ENCODE results near the gene KCNV2.

GRCh38 chr9:2718698-2719033, 1.4 kb downstream of the KCNV2 start:
- TF ChIP-seq, protein P1, sequence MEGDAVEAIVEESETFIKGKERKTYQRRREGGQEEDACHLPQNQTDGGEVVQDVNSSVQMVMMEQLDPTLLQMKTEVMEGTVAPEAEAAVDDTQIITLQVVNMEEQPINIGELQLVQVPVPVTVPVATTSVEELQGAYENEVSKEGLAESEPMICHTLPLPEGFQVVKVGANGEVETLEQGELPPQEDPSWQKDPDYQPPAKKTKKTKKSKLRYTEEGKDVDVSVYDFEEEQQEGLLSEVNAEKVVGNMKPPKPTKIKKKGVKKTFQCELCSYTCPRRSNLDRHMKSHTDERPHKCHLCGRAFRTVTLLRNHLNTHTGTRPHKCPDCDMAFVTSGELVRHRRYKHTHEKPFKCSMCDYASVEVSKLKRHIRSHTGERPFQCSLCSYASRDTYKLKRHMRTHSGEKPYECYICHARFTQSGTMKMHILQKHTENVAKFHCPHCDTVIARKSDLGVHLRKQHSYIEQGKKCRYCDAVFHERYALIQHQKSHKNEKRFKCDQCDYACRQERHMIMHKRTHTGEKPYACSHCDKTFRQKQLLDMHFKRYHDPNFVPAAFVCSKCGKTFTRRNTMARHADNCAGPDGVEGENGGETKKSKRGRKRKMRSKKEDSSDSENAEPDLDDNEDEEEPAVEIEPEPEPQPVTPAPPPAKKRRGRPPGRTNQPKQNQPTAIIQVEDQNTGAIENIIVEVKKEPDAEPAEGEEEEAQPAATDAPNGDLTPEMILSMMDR (IDR thresholded peaks at IDR 0.05; ENCODE audit: low read depth, low read length) = no peak
- no peak for TF ChIP-seq EZH2phosphoT487 (IDR thresholded peaks at IDR 0.05; ENCODE audit: low read depth)
